SK-N-SH (cell line): ENCODE measurements around the gene PLA2G4B. TPM values are rescaled to one million over a fixed set of nuclear protein-coding genes. Genes with fewer than 3 reads are reported as not detected.

ENCODE experiments used
- CTCF ChIA-PET: fragments of 300-600, 350-600 bp; formaldehyde crosslinking; extraction: SDS; loops from one replicate; lab custom pipeline; 2021; lab: Yijun Ruan, JAX
- POLR2A ChIA-PET: fragments of 350-600 bp; sonication (Branson Sonifier 250); formaldehyde crosslinking; extraction: SDS; loops from one replicate; lab custom pipeline; 2020; ENCODE audit warnings: antibody characterized with exemption, inconsistent platforms; lab: Yijun Ruan, JAX
- DNase-seq: peaks from one replicate; pipeline ENCODE4 v3.0.0; 2012
- H2AFZ ChIP-seq: fragments of 200-600 bp; sonication (generic); 2 replicates; pipeline ENCODE4 v1.8.1; 2016; ENCODE audit warnings: antibody characterized with exemption, mild to moderate bottlenecking, low read depth
- H3F3A ChIP-seq: fragments of 200-600 bp; sonication (generic); replicated peaks from 2 replicates; pipeline ENCODE3; 2016; ENCODE audit warnings: antibody characterized with exemption, mild to moderate bottlenecking; ENCODE audit not compliant: insufficient read depth
- H3K27ac ChIP-seq, 2 experiments: fragments of 200-500 bp in 1 of 2; fragments of 200-600 bp in 1 of 2; sonication (Bioruptor generic) in 1 of 2; sonication (generic), shearing (Covaris generic) in 1 of 2; 2 replicates each; pipeline versions ENCODE4 v1.5.1 to v1.6.1; 2014 to 2016; ENCODE audit warnings: low read depth in 2 of 2, inconsistent platforms in 1 of 2, low read length in 1 of 2, mild to moderate bottlenecking in 1 of 2, mixed read lengths in 1 of 2
- H3K27me3 ChIP-seq: fragments of 200-600 bp; sonication (generic), shearing (Covaris generic); 2 replicates; pipeline ENCODE4 v1.6.1; 2016; ENCODE audit warnings: mixed run types; ENCODE audit not compliant: insufficient read depth
- H3K36me3 ChIP-seq, 2 experiments: fragments of 200-500 bp in 1 of 2; fragments of 200-600 bp in 1 of 2; sonication (Bioruptor generic) in 1 of 2; sonication (generic) in 1 of 2; replicated peaks in 1 of 2; 2 replicates each; pipeline versions ENCODE3 to v1.5.1; 2014 to 2016; ENCODE audit warnings: low read length in 1 of 2, mild to moderate bottlenecking in 1 of 2; ENCODE audit not compliant: insufficient read depth in 2 of 2, control insufficient read depth in 1 of 2
- H3K4me1 ChIP-seq, 2 experiments: fragments of 200-500 bp in 1 of 2; fragments of 200-600 bp in 1 of 2; sonication (Bioruptor generic) in 1 of 2; sonication (generic), shearing (Covaris generic) in 1 of 2; 2 replicates each; pipeline versions ENCODE4 v1.5.1 to v1.6.1; 2014 to 2016; ENCODE audit warnings: low read depth in 1 of 2, low read length in 1 of 2, mixed run types in 1 of 2; ENCODE audit not compliant: insufficient read depth in 2 of 2, control insufficient read depth in 1 of 2
- H3K4me2 ChIP-seq: fragments of 200-600 bp; sonication (generic), shearing (Covaris generic); 2 replicates; pipeline ENCODE4 v1.6.1; 2017; ENCODE audit warnings: mixed run types
- H3K4me3 ChIP-seq, 2 experiments: fragments of 200-500 bp in 1 of 2; fragments of 200-600 bp in 1 of 2; sonication (Bioruptor generic) in 1 of 2; sonication (generic), shearing (Covaris generic) in 1 of 2; 2 replicates each; pipeline versions ENCODE4 v1.5.1 to v1.8.1; 2014 to 2016; ENCODE audit warnings: low read depth in 2 of 2, inconsistent platforms in 1 of 2, low read length in 1 of 2, mild to moderate bottlenecking in 1 of 2, mixed read lengths in 1 of 2, moderate library complexity in 1 of 2
- H3K79me2 ChIP-seq: fragments of 200-600 bp; sonication (generic); 2 replicates; pipeline ENCODE4 v1.8.1; 2017; ENCODE audit warnings: mild to moderate bottlenecking; ENCODE audit not compliant: insufficient read depth
- H3K9ac ChIP-seq: fragments of 200-600 bp; sonication (generic); 2 replicates; pipeline ENCODE4 v1.6.1; 2017; ENCODE audit warnings: mixed run types
- H3K9me2 ChIP-seq: fragments of 200-600 bp; sonication (generic); 2 replicates; pipeline ENCODE4 v1.6.1; 2017; ENCODE audit warnings: mixed run types
- H3K9me3 ChIP-seq: fragments of 200-600 bp; sonication (generic); 2 replicates; pipeline ENCODE4 v1.6.1; 2017; ENCODE audit warnings: mixed run types, mild to moderate bottlenecking, moderate library complexity
- H4K20me1 ChIP-seq: fragments of 200-600 bp; sonication (generic); 2 replicates; pipeline ENCODE4 v1.6.1; 2017; ENCODE audit warnings: mild to moderate bottlenecking, mixed run types; ENCODE audit not compliant: insufficient read depth
- CTCF ChIP-seq: fragments of 200-600 bp; sonication (generic); IDR thresholded peaks from 2 replicates; pipeline ENCODE4 v1.6.1; 2017; ENCODE audit warnings: antibody characterized with exemption, mild to moderate bottlenecking, moderate library complexity
- FOSL2 ChIP-seq: IDR thresholded peaks from 2 replicates; pipeline ENCODE4 v1.4.0; 2012; ENCODE audit warnings: low read depth, mild to moderate bottlenecking, moderate library complexity, borderline replicate concordance
- FOXJ3 ChIP-seq: sonication (generic); formaldehyde crosslinking; IDR thresholded peaks from 2 replicates; pipeline ENCODE4 v1.5.1; 2020; ENCODE audit warnings: mild to moderate bottlenecking, missing genetic modification reagents
- JUND ChIP-seq: IDR thresholded peaks from 2 replicates; pipeline ENCODE4 v1.4.0; 2012
- MXI1 ChIP-seq: IDR thresholded peaks from 2 replicates; pipeline ENCODE4 v1.6.1; 2012; ENCODE audit warnings: mild to moderate bottlenecking, low read depth, low read length, improper control_type of control experiment
- NRF1 ChIP-seq: IDR thresholded peaks from 2 replicates; pipeline ENCODE4 v1.6.1; 2012; ENCODE audit warnings: low read depth, mild to moderate bottlenecking, low read length
- POLR2AphosphoS5 ChIP-seq: IDR thresholded peaks from 2 replicates; pipeline ENCODE4 v1.6.1; 2012; ENCODE audit warnings: low read depth, low read length
- RAD21 ChIP-seq: IDR thresholded peaks from 2 replicates; pipeline ENCODE4 v1.6.1; 2012; ENCODE audit warnings: mild to moderate bottlenecking, low read length
- RCOR1 ChIP-seq: fragments of 150-350 bp; IDR thresholded peaks from 2 replicates; pipeline ENCODE4 v1.6.1; 2017; ENCODE audit warnings: antibody characterized with exemption, low read length
- REST ChIP-seq: IDR thresholded peaks from 2 replicates; pipeline ENCODE4 v1.6.1; 2012; ENCODE audit warnings: mild to moderate bottlenecking, low read depth, low read length, moderate library complexity
- RFX5 ChIP-seq: IDR thresholded peaks from 2 replicates; pipeline ENCODE4 v1.6.1; 2012; ENCODE audit warnings: mild to moderate bottlenecking, improper control_type of control experiment, low read length
- RXRA ChIP-seq: IDR thresholded peaks from 2 replicates; pipeline ENCODE4 v1.4.0; 2012; ENCODE audit warnings: low read depth, mild to moderate bottlenecking, borderline replicate concordance
- SIN3A ChIP-seq: IDR thresholded peaks from 2 replicates; pipeline ENCODE4 v1.6.1; 2012; ENCODE audit warnings: low read depth, mild to moderate bottlenecking, low read length, moderate library complexity, borderline replicate concordance
- TEAD4 ChIP-seq: IDR thresholded peaks from 2 replicates; pipeline ENCODE4 v1.4.0; 2012; ENCODE audit warnings: mild to moderate bottlenecking, borderline replicate concordance; ENCODE audit not compliant: insufficient read depth
- USF2 ChIP-seq: fragments of 150-350 bp; IDR thresholded peaks from 2 replicates; pipeline ENCODE4 v1.6.1; 2017; ENCODE audit warnings: antibody characterized with exemption, low read length, low read depth, borderline replicate concordance
- YY1 ChIP-seq: IDR thresholded peaks from 2 replicates; pipeline ENCODE4 v1.4.0; 2012; ENCODE audit warnings: low read depth, mild to moderate bottlenecking
- WGBS: methylation state at CpG from one replicate; pipeline ENCODE4 v1.1.6; 2017; ENCODE audit warnings: low lambda C conversion rate; 5-methylcytosine and 5-hydroxymethylcytosine counted together
- polyA plus RNA-seq, 3 experiments: library from polyadenylated mRNA; depleted of rRNA; stranded (reverse); fragments of >200 nt; gene quantifications; 2 replicates each; pipeline ENCODE4 v1.2.3, GENCODE V29; 2012

The PLA2G4B gene
- polyA plus RNA-seq, 1 of the 3 experiments (the other 2 are of a cell fraction): 5.3 TPM

- TF ChIP-seq RAD21: no peak
- no peak for TF ChIP-seq RXRA
- no peak for TF ChIP-seq SIN3A
- TF ChIP-seq POLR2AphosphoS5: no peak
- TF ChIP-seq RCOR1: no peak
These were observed 25.2 kb upstream of the PLA2G4B start (continued) for GRCh38 chr15:41813426-41813825.

GRCh38 chr15:41814534-41814933 lies 24.1 kb upstream of the PLA2G4B start:
- Histone ChIP-seq H3K4me3 (no peak overlapping the region), H4K20me1 (no peaks in the 10 kb centered on the region), H3K36me3 (peaks cover 0 to 54% of the 10 kb centered on the region in 2 experiments)
- TF ChIP-seq MXI1: no peak
- TF ChIP-seq NRF1: no peak
- no peak for TF ChIP-seq CTCF
- TF ChIP-seq YY1: no peak
- no peak for TF ChIP-seq RFX5
- no peak for TF ChIP-seq JUND
- TF ChIP-seq USF2: no peak
- no peak for TF ChIP-seq REST
- no peak for TF ChIP-seq FOXJ3 (CRISPR knock-in tag)
- no peak for TF ChIP-seq TEAD4
- TF ChIP-seq FOSL2: no peak
- TF ChIP-seq, all 33 proteins: peak for 0
- ChIA-PET POLR2A (no interaction called here), CTCF (no interaction called here)
- no peaks in the 10 kb centered on the region for H3K4me1 ChIP-seq
- DNase-seq: no peak
- 95% methylated on average over 5 of the region's 5 CpGs for WGBS
- H3F3A ChIP-seq: no peaks in the 10 kb centered on the region
- H2AFZ ChIP-seq: no peak overlapping the region
- no peak overlapping the region for H3K4me2 ChIP-seq
- H3K9me3 ChIP-seq: no peaks in the 10 kb centered on the region
- H3K9ac ChIP-seq: no peak overlapping the region
- no peak overlapping the region for H3K27ac ChIP-seq
- no peaks in the 10 kb centered on the region for H3K27me3 ChIP-seq
- no peaks in the 10 kb centered on the region for H3K9me2 ChIP-seq
- H3K79me2 ChIP-seq: no peaks in the 10 kb centered on the region
